Nephron progenitor cell (in vitro differentiated cells): ENCODE results near the gene EP400.

ENCODE experiments used
- DNase-seq: peaks from one replicate; pipeline ENCODE4 v3.0.0; 2021
- H3K27ac Mint-ChIP-seq: 2 replicates; pipeline ENCODE4 v1.8.0; 2021; ENCODE audit warnings: mild to moderate bottlenecking, moderate library complexity, mixed read lengths
- H3K27me3 Mint-ChIP-seq: 2 replicates; pipeline ENCODE4 v1.8.0; 2021; ENCODE audit warnings: mild to moderate bottlenecking, low read depth, mixed read lengths; ENCODE audit not compliant: poor library complexity
- H3K36me3 Mint-ChIP-seq: 2 replicates; pipeline ENCODE4 v1.8.0; 2021; ENCODE audit warnings: low read depth, mixed read lengths
- H3K4me1 Mint-ChIP-seq: 2 replicates; pipeline ENCODE4 v1.8.0; 2021; ENCODE audit warnings: mixed read lengths
- H3K4me3 Mint-ChIP-seq: 2 replicates; pipeline ENCODE4 v1.8.0; 2021; ENCODE audit warnings: mild to moderate bottlenecking, moderate library complexity, mixed read lengths
- H3K9me3 Mint-ChIP-seq: 2 replicates; pipeline ENCODE4 v1.8.0; 2021; ENCODE audit warnings: mild to moderate bottlenecking, moderate library complexity, mixed read lengths
- CTCF ChIP-seq: fragments of 200-600 bp; sonication (generic); IDR thresholded peaks from 2 replicates; pipeline ENCODE4 v1.5.0; 2021; ENCODE audit warnings: antibody characterized with exemption

Gene EP400

DNA sequence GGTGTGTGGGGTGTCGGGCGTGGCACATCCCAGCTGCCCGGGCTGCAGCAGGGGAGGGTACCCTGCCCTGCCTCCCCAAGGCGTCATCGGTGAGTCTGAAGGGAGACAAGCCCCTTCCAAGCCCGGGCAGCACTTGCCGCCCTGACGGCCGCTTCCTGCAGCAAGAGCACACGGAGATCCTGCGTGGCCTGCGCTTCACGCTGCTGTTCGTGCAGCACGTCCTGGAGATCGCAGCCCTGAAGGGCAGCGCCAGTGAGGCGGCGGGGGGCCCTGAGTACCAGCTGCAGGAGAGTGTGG is 30.7 kb upstream of the EP400 start:
- no peak overlapping the region for H3K4me3 Mint-ChIP-seq
- no peak for DNase-seq
- peaks cover 8% of the 10 kb centered on the region for H3K36me3 Mint-ChIP-seq
- no peaks in the 10 kb centered on the region for H3K4me1 Mint-ChIP-seq
- H3K27ac Mint-ChIP-seq: no peak overlapping the region
- no peaks in the 10 kb centered on the region for H3K9me3 Mint-ChIP-seq
- H3K27me3 Mint-ChIP-seq: no peaks in the 10 kb centered on the region
- no peak for TF ChIP-seq CTCF

DNA sequence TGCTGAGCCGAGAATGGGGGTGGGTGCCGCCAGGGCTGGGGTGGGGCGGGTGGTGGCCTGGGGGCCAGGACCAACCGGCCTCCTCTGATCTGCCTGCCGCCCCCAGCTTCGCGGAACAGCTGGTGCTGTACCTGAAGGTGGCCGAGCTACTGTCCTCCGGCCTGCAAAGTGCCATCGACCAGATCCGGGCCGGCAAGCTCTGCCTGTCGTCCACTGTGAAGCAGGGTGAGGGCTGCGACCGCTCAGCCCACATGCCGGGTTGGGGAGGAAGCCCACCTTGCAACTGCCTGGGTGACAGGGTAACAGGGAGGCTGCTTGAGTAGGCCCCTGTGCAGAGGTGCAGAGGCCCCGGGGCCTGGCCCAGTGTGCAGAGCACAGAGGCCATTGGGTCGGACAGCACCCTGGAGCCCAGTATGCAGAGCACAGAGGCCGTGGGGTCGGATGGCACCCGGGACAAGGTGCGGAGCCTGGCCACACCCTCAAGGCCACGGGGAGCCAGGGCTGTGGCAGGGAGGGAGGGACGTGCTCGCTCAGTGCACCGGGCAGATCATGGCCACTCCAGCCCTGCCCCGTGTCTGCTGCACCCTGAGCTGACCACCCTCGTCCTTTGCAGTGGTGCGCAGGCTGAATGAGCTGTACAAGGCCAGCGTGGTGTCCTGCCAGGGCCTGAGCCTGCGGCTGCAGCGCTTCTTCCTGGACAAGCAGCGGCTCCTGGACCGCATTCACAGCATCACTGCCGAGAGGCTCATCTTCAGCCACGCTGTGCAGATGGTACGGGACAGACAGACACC is 30.2 kb upstream of the EP400 start:
- Mint-ChIP-seq H3K36me3 (peaks cover 4% of the 10 kb centered on the region), H3K9me3 (no peaks in the 10 kb centered on the region), H3K4me3 (no peak overlapping the region), H3K27ac (no peak overlapping the region), H3K4me1 (no peaks in the 10 kb centered on the region), H3K27me3 (no peaks in the 10 kb centered on the region)
- DNase-seq: no peak
- TF ChIP-seq CTCF: no peak

- no peaks in the 10 kb centered on the region for H3K4me1 Mint-ChIP-seq
- no peaks in the 10 kb centered on the region for H3K27me3 Mint-ChIP-seq
- no peak for TF ChIP-seq CTCF
- H3K27ac Mint-ChIP-seq: no peak overlapping the region
- H3K9me3 Mint-ChIP-seq: no peaks in the 10 kb centered on the region
- DNase-seq: no peak
- no peak overlapping the region for H3K4me3 Mint-ChIP-seq
- peaks cover 3% of the 10 kb centered on the region for H3K36me3 Mint-ChIP-seq
Measured at GRCh38 chr12:131920157-131920508, 29.6 kb upstream of the EP400 start.

DNA sequence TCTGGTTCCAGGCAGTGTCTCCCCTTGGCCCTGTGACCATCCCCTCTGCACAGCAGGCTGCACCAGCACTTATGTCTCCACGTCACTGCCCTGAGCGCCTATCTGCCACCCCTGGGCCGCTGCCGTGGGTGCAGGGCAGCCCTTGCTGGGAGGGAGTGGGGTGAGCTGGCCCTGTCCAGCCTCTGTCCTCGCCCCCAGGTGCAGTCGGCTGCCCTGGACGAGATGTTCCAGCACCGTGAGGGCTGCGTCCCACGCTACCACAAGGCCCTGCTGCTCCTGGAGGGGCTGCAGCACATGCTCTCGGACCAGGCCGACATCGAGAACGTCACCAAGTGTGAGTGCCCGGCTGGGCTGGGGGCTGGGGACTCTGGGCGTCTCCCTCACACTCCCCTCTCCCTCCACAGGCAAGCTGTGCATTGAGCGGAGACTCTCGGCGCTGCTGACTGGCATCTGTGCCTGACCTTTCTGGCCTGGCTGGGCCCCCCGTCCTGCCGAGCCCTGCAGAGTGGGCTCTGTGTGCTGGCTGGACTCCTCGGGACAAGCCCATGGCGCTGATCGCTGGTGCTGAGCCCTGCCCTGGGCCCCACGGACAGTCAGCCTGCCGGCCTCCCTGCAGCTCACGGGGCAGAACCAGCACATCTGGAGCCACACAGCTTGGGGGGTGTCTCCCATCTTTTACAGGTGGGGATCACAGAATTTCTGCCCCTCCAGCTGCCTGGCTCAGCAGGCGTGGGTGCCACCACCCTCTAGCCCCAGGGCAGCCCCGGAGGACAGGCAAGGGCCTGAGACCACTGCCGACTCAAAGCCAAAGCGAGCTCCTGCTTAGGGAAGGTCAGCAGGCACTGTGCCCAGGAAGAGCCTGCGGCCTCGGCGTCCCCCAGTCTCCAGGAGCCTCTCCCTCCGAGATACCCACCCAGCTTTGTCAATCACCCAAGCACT is 28.6 kb upstream of the EP400 start:
- Mint-ChIP-seq H3K4me3 (no peak overlapping the region), H3K4me1 (no peaks in the 10 kb centered on the region), H3K36me3 (peaks cover 3% of the 10 kb centered on the region), H3K9me3 (no peaks in the 10 kb centered on the region), H3K27ac (no peak overlapping the region), H3K27me3 (no peaks in the 10 kb centered on the region)
- no peak for TF ChIP-seq CTCF
- no peak for DNase-seq

- H3K27ac Mint-ChIP-seq: peak overlapping the region; percentile 91
- H3K27me3 Mint-ChIP-seq: no peaks in the 10 kb centered on the region
- no peaks in the 10 kb centered on the region for H3K4me1 Mint-ChIP-seq
- peaks cover 3% of the 10 kb centered on the region for H3K36me3 Mint-ChIP-seq
- H3K9me3 Mint-ChIP-seq: no peaks in the 10 kb centered on the region
- TF ChIP-seq CTCF: no peak
- DNase-seq: no peak
- no peak overlapping the region for H3K4me3 Mint-ChIP-seq
Measured at GRCh38 chr12:131921866-131922769, 27.6 kb upstream of the EP400 start.
